NOMO-1 treated with DMSO at 0.1 percent for 48 hours (cell line): Measurements from ENCODE around the gene OR2T8.

Experiments used
- DNase-seq: peaks from one replicate; lab custom pipeline; 2025; ENCODE audit not compliant: unreplicated experiment; lab: John Stamatoyannopoulos, UW

OR2T8 gene

DNA sequence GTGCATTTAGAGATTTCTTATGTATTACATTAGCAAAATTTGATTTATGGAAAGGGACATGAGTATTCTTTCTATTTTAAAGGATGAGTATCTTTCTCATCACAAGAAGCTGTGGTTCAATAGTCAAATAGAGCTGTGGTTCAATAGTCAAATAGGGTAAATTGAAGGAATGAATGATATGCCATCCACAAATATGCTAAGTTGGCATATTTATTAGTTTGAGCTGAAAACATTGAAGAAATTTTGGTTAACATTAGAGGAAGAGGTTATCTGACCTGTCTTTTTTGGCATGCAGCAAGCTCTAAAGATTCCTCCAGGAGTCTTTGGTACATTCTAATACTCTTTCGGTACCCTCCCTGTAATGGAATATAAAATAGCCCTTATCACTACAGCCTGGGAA lies 33.4 kb downstream of the OR2T8 start:
- DNase-seq = no peak

DNA sequence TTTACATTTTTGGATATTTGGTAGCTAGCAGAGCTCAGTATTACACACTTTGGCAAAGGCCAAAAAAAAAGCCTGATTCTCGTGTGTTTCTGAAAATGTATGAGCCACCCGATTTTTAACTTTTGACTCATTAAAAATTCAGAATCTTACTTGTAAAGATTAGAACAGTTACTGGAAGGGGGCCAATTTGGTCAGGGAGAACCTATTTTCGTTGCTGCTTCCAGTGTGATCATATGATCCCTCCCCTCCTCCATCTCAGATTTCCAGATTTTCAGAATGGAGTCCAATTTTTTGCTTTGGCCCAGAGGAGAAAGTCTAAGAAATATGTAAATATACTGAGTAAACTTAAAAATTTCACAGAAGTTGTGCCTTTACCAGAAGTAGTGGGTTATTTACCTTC lies 41.7 kb downstream of the OR2T8 start:
- DNase-seq = no peak

DNA sequence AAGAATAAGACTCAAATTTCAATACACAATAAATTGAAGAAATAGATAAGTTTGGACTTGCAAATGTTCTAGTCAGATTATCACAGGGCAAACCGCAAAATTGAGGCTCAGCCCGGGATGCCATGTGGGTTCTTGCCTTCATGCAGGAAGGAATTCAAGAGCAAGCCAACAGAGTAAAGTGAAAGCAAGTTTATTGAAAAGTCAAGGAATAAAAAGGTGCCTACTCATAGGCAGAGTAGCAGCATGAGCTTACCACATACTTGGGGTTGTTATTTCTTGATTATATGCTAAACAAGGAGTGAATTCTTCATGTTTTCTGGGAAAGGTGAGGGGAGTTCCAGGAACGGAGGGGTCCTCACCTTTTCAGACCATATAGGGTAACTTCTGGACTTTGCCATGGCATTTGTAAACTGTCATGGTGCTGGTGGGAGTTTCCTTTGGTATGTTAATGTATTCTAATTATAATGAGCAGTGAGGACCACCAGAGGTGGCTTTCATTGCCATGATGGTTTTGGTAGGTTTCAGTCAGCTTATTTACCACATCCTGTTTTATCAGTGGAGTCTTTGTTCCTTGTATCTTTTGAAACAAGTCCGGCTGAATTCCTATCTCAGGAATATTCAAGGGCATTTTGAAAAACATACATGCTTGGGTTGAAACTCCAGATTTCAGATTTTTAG lies 43.0 kb downstream of the OR2T8 start:
- no peak for DNase-seq

DNA sequence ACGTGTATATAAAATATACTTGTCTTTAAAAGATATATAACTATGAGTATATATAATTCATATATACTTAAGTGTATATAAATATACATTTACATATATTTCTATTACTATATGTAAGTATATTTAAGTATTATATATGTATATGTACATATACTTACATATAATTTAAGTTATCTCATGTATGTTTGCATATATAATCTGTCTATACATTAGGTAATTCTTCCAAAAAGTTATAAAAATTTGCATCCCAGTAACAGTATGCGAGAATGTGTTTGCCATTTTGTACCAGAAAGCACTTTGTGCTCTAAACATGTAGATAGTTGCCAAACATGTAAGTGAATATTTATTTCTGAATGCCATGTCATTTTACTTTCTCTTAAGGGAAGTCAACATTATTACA lies 44.9 kb downstream of the OR2T8 start, which contains the start of gene OR2AK2:
OR2AK2 (plus strand) TSS at position 301 of the 400 bp plus-strand sequence. CDS start 144 bp downstream, outside the sequence.
- no peak for DNase-seq

DNA sequence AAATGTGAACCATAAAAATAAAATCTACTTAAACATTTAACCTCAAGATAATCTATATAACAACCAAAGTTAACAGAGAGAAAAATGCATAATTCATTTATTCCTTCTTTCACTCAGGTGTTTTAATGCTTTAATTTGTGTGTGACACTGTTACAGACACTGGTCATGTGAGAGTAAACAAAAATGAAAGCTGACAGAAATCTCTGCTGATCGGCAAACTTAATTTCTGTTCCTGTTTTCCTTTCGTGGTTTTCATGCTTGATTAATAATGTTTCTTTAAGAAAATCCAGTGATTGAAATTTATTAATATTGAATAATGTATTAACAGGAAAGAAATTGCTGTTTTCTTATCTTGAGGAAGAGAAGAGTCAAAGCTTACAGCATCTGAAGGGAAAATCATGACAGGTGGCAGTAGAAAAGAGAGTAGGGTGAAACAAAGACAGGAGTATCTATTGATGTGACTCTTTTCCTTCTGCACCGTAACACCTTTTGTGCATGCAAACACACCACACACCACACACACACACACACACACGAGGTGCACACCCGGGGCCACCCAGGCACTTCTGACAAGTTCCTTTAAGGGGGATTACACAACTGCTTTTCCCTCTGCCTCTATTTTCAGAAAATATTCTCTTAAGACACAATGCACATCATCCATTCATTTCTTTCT lies 46.6 kb downstream of the OR2T8 start:
- DNase-seq = no peak
